ENCODE data around the gene PTGR3.

- TF ChIP-seq CTCF (IDR thresholded peaks at IDR 0.05) (no peak), POLR2A (IDR thresholded peaks at IDR 0.05) (no peak)
Measured at GRCh38 chr18:75161256-75162028, 47.5 kb downstream of the PTGR3 start.

Measured in esophagus squamous epithelium (tissue), 4 donors.